Parathyroid adenoma (tissue), 2 donors: Measurements from ENCODE around the gene NF1.

Experiments
- H2AFZ ChIP-seq: fragments of 300-600 bp; sonication (generic); one replicate; pipeline ENCODE4 v1.7.0; 2017; ENCODE audit warnings: antibody characterized with exemption, mild to moderate bottlenecking
- H3K27ac ChIP-seq: fragments of 300-600 bp; sonication (generic); one replicate; pipeline ENCODE4 v1.7.0; 2017
- H3K27me3 ChIP-seq: fragments of 300-600 bp; sonication (generic); one replicate; pipeline ENCODE4 v1.7.0; 2017; ENCODE audit warnings: low read length; ENCODE audit not compliant: control insufficient read depth, insufficient read depth
- H3K36me3 ChIP-seq: fragments of 300-600 bp; sonication (generic); one replicate; pipeline ENCODE4 v1.7.0; 2017; ENCODE audit warnings: low read length; ENCODE audit not compliant: control insufficient read depth, insufficient read depth
- H3K4me1 ChIP-seq: fragments of 300-600 bp; sonication (generic); one replicate; pipeline ENCODE4 v1.7.0; 2017; ENCODE audit warnings: control low read depth
- H3K4me2 ChIP-seq: fragments of 300-600 bp; sonication (generic); one replicate; pipeline ENCODE4 v1.7.0; 2017; ENCODE audit warnings: low read length
- H3K4me3 ChIP-seq: fragments of 300-600 bp; sonication (generic); one replicate; pipeline ENCODE4 v1.7.0; 2017; ENCODE audit warnings: low read depth, low read length
- H3K79me2 ChIP-seq: fragments of 300-600 bp; sonication (generic); one replicate; pipeline ENCODE4 v1.7.0; 2017; ENCODE audit warnings: control low read depth
- H3K9ac ChIP-seq: fragments of 300-600 bp; sonication (generic); one replicate; pipeline ENCODE4 v1.7.0; 2017; ENCODE audit warnings: mild to moderate bottlenecking
- H3K9me3 ChIP-seq: fragments of 300-600 bp; sonication (generic); one replicate; pipeline ENCODE4 v1.7.0; 2017; ENCODE audit warnings: low read length; ENCODE audit not compliant: control insufficient read depth
- TF ChIP-seq, protein P1 (sequence below): fragments of 300-600 bp; sonication (generic); IDR thresholded peaks from one replicate; pipeline ENCODE4 v1.7.0; 2017; ENCODE audit warnings: antibody characterized with exemption, mild to moderate bottlenecking
- donor health status: primary hyperparathyroidism.

Gene NF1

GRCh38 chr17:31401456-31402254 is 306.9 kb downstream of the NF1 start:
- peaks cover 11% of the 10 kb centered on the region for H3K4me1 ChIP-seq
- H3K36me3 ChIP-seq, result no peaks in the 10 kb centered on the region
- H3K27me3 ChIP-seq, result no peaks in the 10 kb centered on the region
- H3K27ac ChIP-seq, result no peak overlapping the region
- TF ChIP-seq, protein P1, sequence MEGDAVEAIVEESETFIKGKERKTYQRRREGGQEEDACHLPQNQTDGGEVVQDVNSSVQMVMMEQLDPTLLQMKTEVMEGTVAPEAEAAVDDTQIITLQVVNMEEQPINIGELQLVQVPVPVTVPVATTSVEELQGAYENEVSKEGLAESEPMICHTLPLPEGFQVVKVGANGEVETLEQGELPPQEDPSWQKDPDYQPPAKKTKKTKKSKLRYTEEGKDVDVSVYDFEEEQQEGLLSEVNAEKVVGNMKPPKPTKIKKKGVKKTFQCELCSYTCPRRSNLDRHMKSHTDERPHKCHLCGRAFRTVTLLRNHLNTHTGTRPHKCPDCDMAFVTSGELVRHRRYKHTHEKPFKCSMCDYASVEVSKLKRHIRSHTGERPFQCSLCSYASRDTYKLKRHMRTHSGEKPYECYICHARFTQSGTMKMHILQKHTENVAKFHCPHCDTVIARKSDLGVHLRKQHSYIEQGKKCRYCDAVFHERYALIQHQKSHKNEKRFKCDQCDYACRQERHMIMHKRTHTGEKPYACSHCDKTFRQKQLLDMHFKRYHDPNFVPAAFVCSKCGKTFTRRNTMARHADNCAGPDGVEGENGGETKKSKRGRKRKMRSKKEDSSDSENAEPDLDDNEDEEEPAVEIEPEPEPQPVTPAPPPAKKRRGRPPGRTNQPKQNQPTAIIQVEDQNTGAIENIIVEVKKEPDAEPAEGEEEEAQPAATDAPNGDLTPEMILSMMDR, result no peak
- H3K79me2 ChIP-seq, result no peaks in the 10 kb centered on the region
- no peaks in the 10 kb centered on the region for H3K9me3 ChIP-seq
- H2AFZ ChIP-seq, result no peak overlapping the region
- no peak overlapping the region for H3K4me3 ChIP-seq
- no peak overlapping the region for H3K4me2 ChIP-seq
- H3K9ac ChIP-seq, result no peak overlapping the region

DNA sequence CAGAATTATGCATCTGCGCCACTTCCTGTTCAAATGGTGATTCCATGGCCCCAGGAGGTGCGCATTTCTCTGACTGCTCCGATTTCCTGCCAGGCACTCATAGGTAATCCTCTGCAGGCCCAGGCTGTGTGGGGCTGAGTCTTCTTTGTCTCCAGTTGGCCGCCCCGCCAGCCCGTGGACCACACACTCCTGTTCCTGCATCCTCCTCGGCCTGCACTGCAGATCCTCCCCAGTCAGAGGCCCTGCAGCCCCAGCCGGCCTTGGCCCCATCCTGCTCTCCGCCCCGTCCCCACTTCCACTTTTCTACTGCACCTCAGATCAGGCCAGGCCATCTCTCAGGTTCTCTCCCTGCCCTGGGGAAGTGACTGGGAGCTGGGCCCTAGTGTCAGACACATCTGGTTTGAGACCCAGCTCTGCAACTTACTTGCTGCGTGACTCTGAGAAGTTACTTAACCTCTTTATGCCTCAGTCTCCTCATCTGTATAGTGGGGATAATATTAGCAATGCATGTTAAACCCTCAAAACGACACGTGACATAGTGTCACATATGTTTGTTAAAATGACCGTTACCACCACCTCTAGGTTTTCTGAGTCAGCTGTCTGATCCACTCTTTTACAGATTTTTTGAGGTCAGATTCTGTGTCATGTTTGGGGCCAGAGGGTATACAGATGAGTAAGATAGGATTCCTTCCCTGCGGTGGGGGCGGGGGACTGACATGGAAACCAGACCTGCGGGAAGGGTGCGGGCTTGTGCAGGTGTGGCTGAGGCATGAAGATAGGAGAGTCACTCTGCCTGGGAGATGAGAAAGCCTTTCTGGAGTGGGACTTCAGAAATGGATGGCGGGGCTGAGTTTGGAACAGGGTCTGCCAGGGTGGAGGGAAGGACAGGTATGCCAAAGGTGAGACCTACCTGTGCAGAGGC is 309.5 kb downstream of the NF1 start:
- Histone ChIP-seq H3K27ac (no peak overlapping the region), H3K9ac (no peak overlapping the region), H3K27me3 (no peaks in the 10 kb centered on the region), H3K79me2 (peaks cover 8% of the 10 kb centered on the region), H2AFZ (no peak overlapping the region), H3K4me2 (no peak overlapping the region), H3K4me3 (no peak overlapping the region), H3K36me3 (no peaks in the 10 kb centered on the region), H3K4me1 (peaks cover 17% of the 10 kb centered on the region), H3K9me3 (no peaks in the 10 kb centered on the region)
- TF ChIP-seq, protein P1, result no peak

- H3K4me3 ChIP-seq, result no peak overlapping the region
- H3K27me3 ChIP-seq, result no peaks in the 10 kb centered on the region
- no peak overlapping the region for H3K9ac ChIP-seq
- H3K9me3 ChIP-seq, result no peaks in the 10 kb centered on the region
- H3K4me1 ChIP-seq, result peaks cover 17% of the 10 kb centered on the region
- H3K4me2 ChIP-seq, result no peak overlapping the region
- H3K36me3 ChIP-seq, result no peaks in the 10 kb centered on the region
- peak overlapping the region; percentile 39 for H2AFZ ChIP-seq
- peaks cover 24% of the 10 kb centered on the region for H3K79me2 ChIP-seq
- H3K27ac ChIP-seq, result no peak overlapping the region
- TF ChIP-seq, protein P1, result no peak
Measured at GRCh38 chr17:31405890-31406371, 311.2 kb downstream of the NF1 start.

GRCh38 chr17:31408586-31408985 is 313.8 kb downstream of the NF1 start:
- no peaks in the 10 kb centered on the region for H3K27me3 ChIP-seq
- no peak overlapping the region for H3K9ac ChIP-seq

More at GRCh38 chr17:31408586-31408985, 313.8 kb downstream of the NF1 start:
- H3K4me2 ChIP-seq, result no peak overlapping the region
- no peaks in the 10 kb centered on the region for H3K36me3 ChIP-seq
- TF ChIP-seq, protein P1, result no peak
- peaks cover 17% of the 10 kb centered on the region for H3K4me1 ChIP-seq
- no peak overlapping the region for H2AFZ ChIP-seq
- no peak overlapping the region for H3K4me3 ChIP-seq
- H3K27ac ChIP-seq, result no peak overlapping the region
- H3K9me3 ChIP-seq, result no peaks in the 10 kb centered on the region
- peaks cover 46% of the 10 kb centered on the region for H3K79me2 ChIP-seq
